GM18499 (cell line): ENCODE measurements around the gene GATA5.

Source experiments
- ATAC-seq: cut with Tn5 transposase; IDR thresholded peaks from one replicate; pipeline ENCODE4 v1.9.1; 2021; ENCODE audit warnings: moderate number of reproducible peaks; ENCODE audit not compliant: insufficient read depth, unreplicated experiment

The GATA5 gene

DNA sequence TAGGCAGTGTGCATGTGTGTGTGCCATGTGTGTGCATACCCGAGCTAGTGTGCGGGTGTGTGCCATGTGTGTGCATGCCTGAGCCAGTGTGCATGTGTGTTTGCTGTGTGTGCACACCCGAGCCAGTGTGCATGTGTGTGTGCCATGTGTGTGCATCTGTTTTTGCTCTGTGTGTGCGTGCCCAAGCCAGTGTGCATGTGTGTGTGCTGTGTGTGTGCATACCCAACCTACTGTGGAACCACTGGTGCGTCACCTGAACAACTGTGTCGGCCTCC, 54.1 kb downstream of the GATA5 start:
- ATAC-seq, result no peak

DNA sequence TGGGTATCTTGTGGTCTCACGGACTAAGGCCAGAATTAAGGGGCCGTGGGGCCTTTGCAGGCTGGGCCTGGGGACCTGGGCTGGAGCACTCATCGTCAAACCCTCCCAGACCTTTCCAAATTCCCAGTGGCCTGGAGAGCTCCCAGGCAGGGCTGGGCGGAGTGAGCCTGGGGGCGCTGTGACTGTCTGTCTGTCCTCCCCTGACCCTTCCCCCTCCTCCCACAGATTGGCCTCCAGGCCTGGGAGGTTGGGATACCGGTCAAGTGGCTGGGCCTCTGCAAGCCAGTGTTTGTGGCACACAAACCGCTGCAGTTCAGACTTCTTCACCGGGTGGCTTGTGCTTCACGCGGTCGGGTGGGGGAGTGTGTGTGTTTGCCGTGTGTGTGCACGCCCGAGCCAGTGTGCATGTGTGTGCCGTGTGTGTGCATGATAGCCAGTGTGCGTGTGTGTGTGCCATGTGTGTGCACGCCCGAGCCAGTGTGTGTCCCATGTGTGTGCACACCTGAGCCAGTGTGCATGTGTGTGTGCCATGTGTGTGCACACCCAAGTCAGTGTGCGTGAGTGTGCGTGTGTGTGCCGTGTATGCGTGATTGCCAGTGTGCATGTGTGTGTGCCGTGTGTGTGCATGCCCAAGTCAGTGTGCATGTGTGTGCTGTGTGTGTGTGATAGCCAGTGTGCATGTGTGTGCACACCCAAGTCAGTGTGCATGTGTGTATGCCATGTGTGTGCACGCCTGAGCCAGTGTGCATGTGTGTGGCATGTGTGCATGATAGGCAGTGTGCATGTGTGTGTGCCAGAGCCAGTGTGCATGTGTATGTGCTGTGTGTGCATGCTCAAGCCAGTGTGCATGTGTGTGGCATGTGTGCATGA, 54.7 kb downstream of the GATA5 start:
- ATAC-seq, result no peak

DNA sequence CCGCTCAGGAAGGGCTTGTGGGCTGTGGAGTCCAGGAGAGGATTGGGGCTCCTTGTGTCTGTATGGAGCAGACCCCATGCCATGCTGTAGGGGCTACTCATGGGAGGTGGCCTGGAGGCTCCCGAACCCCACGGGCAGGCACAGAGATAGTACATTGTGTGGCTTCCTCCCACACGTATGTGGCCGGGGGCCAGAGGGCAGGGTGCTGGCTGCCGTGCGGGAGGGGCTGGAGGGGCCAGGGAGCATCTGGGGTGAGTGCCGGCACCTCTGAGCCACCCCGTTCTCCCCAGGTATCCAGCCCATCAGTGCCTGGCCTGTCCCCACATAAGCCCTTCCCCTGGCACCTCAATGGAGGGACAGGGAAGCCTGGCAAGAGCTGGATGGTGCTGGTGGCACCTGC, 56.0 kb downstream of the GATA5 start:
- no peak for ATAC-seq

DNA sequence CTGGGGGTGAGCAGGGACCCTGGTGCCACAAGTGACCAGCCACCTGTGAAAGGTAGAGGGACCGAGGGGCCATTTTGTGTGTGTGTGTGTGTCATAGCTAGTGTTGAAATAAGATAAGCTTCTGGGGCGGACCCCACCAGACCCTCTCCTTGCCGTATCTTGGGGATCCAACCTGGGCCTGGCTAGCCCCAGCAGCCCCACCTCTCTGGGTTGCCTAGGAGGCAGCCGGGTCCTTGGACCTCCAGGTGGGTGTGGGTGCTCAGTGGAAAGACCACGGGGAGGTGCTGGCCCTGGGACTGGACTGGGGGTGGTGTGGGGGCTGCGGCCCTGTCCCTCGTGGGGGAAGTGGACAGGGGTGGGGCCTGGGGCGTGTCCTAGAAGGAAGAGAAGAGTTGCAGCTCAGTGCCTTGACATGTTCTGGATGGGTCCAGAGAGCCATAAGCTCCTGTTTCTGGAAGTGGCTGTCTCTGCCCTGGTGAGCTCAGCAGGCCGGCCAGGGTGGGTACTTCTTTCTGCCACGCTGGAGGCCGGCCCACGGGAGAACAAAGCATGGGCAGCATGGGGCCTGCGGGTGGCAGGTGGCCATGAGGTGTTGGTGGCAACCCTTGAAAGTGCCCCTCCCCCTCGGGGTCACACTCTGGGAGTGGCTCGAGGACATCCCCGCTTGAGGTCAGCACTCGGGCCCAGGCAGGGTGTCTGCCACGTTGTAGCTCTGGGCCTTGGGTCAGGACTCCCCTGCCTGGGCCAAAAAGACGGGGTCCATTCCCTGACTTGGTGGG, 56.9 kb downstream of the GATA5 start:
- no peak for ATAC-seq

DNA sequence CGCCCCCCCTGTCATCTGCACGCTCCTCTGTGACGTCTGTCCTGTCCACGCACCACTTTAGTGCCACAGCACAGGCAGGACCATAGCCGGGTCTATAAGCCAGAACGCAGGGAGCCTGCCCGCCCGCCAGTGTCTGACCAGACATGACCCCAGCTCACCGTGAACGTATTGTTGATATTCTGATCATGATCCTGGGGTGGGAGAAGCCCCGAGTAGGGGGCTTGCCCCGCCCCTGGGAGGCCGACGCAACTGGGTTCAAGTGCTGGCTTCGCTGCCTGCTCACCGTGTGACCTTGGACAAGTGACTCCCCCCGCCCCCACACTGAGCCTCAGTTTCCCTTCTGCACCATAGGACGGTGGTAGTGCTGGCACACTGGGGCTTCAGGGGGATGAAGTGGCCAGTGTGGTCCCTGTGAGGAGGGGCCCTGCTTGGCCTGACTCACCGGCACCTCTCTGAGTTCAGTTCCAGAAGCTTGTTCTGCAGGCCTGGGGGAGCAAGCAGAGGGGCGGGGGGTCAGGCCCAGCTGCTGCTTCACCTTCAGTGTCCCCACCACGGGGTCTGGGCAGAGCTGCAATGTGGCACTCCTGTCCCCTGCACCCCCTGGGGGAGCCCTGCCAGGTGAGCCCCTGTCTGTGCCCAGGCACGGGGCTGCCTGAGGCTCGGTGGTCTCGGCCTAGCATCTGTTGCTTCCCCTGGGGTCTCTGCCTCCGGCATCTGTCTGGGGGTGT, 57.6 kb downstream of the GATA5 start:
- no peak for ATAC-seq

DNA sequence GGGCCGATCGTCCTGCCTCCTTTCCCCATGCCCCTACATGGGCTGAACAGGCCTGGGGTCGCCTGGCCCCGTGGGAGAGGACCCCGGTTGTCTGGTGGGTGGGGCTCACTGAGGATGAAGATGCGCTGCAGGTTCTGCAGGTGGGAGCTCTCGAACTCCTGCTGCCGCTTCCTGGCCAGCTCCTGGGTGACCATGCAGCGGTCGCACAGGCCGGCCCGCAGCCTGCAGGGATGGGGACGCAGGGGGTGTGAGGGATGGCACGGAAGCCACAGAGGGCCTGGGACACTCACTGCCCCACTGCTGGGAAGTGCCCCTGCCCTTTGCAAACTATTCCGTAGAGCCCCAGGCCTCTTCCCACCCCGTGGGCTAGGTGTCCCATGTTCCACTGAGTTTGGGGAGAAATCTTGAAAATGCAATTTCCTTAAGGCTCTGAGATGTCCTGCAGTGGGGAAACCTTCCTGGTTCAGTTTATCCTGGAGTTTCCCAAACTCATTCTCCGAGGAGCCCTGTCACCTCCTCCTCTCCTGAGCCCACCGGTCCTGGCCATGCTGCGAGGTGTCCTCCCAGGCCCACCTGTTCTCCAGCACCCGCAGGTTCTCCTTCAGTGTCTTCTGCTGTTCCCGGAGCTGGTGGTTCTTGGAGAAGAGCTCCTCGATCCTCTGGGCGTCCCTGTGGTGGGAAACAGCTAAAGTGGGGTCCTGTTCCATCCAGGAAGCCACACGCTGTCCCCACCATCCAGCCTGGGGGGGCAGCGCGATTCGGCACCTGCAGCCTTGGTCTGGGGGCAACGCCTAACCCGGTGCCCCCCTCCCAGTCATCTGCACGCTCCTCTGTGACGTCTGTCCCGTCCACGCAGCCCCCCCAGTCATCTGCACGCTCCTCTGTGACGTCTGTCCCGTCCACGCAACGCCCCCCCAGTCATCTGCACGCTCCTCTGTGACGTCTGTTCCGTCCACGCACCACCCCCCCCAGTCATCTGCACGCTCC, 58.9 kb downstream of the GATA5 start:
- ATAC-seq, result no peak

DNA sequence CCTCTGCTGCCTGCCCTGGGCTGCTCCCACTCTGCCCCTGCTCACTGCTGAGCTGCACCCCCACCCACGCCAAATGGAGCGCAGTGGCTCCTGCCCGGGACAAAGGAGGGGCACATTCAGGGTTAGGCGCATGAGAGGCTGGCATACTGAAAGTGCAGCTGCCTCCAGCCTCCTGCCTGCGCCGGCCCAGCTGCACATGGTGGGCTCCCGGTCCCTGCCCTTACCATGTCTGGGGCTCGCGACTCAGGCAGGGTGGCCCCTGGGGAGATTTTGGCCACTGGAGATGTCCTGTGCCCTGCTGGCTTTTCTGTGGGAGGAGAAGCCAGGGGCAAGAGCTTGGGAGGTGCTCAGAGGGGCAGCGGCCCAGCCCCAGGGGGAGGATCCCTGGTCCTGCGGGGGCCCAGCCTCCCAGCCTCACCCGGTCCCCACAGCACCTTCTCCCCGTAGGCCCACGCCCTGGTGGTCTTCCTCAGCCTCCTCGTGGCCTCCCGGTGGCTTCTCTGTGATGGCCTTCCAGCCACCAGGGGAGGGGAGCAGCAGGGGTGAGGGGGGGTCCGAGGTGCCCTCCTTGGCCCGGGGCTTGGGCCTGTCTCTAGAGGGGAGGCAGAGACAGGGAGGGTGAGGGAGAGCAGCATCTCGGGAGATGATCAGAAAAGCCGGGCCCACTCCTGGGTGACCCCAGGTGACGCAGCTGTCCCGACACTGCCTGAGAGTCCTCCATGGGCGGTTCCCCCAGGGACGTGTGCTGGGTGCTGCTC, 60.3 kb downstream of the GATA5 start:
- ATAC-seq, result no peak

DNA sequence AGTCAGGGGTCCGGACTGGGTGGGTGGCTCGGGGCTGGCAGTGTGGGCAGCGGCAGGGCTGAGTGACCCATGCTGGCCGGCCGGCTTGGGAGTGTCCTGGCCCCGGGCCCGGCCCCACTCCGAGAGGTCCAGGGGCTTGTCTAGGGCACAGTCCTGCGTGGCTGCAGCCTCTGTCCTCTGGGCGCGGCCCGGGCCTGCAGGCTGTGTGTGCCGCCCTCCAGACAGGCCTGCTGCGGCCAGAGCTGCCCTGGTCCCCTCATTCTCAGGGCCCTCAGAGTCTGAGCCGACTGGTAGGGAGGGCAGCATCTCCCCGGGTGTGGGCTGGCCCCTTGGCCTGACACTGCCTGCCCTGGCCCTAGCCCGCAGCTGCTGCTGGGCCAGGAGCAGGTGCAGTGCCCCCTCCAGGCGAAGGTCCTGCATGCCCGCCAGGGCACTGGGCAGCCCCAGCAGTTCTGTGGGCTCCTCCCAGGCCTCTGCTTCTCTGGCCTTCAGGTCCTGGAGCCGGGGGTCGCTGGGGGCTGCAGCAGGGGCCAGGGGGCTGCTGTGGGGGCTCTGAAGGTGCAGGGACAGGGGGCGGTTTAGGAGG, 61.8 kb downstream of the GATA5 start:
- no peak for ATAC-seq
